GM23338 (cell line): Measurements from ENCODE around the gene LRMDA. TPM values are rescaled to one million over a fixed set of nuclear protein-coding genes. Genes with fewer than 3 reads are reported as not detected.

Source experiments
- ATAC-seq: fragments of 200-7000 bp; cut with Tn5 transposase; 3 replicates; pipeline ENCODE4 v1.9.1; 2020
- DNase-seq: peaks from one replicate; pipeline ENCODE4 v3.0.0-alpha.2; 2015; ENCODE audit warnings: low spot score
- H2AFZ ChIP-seq: fragments of 200-600 bp; sonication (generic); 2 replicates; pipeline ENCODE4 v1.8.0; 2016; ENCODE audit warnings: antibody characterized with exemption, mild to moderate bottlenecking, moderate library complexity
- H3F3A ChIP-seq: fragments of 200-600 bp; sonication (generic); replicated peaks from 2 replicates; pipeline ENCODE4 v1.8.0; 2017; ENCODE audit warnings: antibody characterized with exemption, mixed run types, low read depth
- H3K27ac ChIP-seq: fragments of 200-600 bp; sonication (generic); 2 replicates; pipeline ENCODE4 v1.6.1; 2016; ENCODE audit warnings: low read depth
- H3K27me3 ChIP-seq: fragments of 200-600 bp; sonication (generic); 2 replicates; pipeline ENCODE4 v1.8.0; 2016; ENCODE audit warnings: mild to moderate bottlenecking, mixed run types, moderate library complexity; ENCODE audit not compliant: insufficient read depth
- H3K36me3 ChIP-seq: fragments of 200-600 bp; sonication (generic); 2 replicates; pipeline ENCODE4 v1.8.0; 2016; ENCODE audit warnings: mild to moderate bottlenecking; ENCODE audit not compliant: insufficient read depth
- H3K4me1 ChIP-seq: fragments of 200-600 bp; sonication (generic); 2 replicates; pipeline ENCODE4 v1.8.0; 2016; ENCODE audit warnings: mild to moderate bottlenecking, moderate library complexity; ENCODE audit not compliant: insufficient read depth
- H3K4me2 ChIP-seq: fragments of 200-600 bp; sonication (generic); 2 replicates; pipeline ENCODE4 v1.7.1; 2017; ENCODE audit warnings: mixed run types
- H3K4me3 ChIP-seq: fragments of 200-600 bp; sonication (generic); 2 replicates; pipeline ENCODE4 v1.6.1; 2016; ENCODE audit warnings: mixed run types
- H3K79me2 ChIP-seq: fragments of 200-600 bp; sonication (generic); replicated peaks from 2 replicates; pipeline ENCODE4 v1.8.0; 2017; ENCODE audit warnings: mild to moderate bottlenecking; ENCODE audit not compliant: insufficient read depth
- H3K9me2 ChIP-seq: fragments of 200-600 bp; sonication (generic); 2 replicates; pipeline ENCODE4 v1.8.0; 2017; ENCODE audit not compliant: insufficient read depth
- H4K20me1 ChIP-seq: fragments of 200-600 bp; sonication (generic); replicated peaks from 2 replicates; pipeline ENCODE4 v1.8.0; 2017; ENCODE audit warnings: mild to moderate bottlenecking; ENCODE audit not compliant: insufficient read depth
- H3K27ac Mint-ChIP-seq: 2 replicates; pipeline ENCODE4 v1.8.0; 2020; ENCODE audit warnings: inconsistent platforms, mild to moderate bottlenecking, moderate library complexity, mixed read lengths
- H3K27me3 Mint-ChIP-seq: 3 replicates; pipeline ENCODE4 v1.8.0; 2022; ENCODE audit warnings: low read depth, mild to moderate bottlenecking, moderate library complexity, mixed read lengths, inconsistent platforms; ENCODE audit not compliant: insufficient read depth, poor library complexity
- H3K36me3 Mint-ChIP-seq: 3 replicates; pipeline ENCODE4 v1.8.0; 2021; ENCODE audit warnings: low read depth, mild to moderate bottlenecking, inconsistent platforms, moderate library complexity, mixed read lengths
- H3K4me1 Mint-ChIP-seq: 3 replicates; pipeline ENCODE4 v1.8.0; 2020; ENCODE audit warnings: mild to moderate bottlenecking, inconsistent platforms, mixed read lengths
- H3K4me3 Mint-ChIP-seq: 3 replicates; pipeline ENCODE4 v1.8.0; 2021; ENCODE audit warnings: moderate library complexity, mild to moderate bottlenecking, inconsistent platforms, mixed read lengths
- H3K9me3 Mint-ChIP-seq: 3 replicates; pipeline ENCODE4 v1.8.0; 2020; ENCODE audit warnings: moderate library complexity, mild to moderate bottlenecking, inconsistent platforms, mixed read lengths
- CREB1 ChIP-seq: fragments of 250-450 bp; sonication (Bioruptor Pico); IDR thresholded peaks from 2 replicates; pipeline ENCODE4 v1.5.0; 2020; ENCODE audit warnings: low read depth, mild to moderate bottlenecking, moderate library complexity
- EZH2 ChIP-seq: fragments of 200-600 bp; sonication (generic); IDR thresholded peaks from one replicate; pipeline ENCODE4 v1.8.0; 2017; ENCODE audit warnings: antibody characterized with exemption, mild to moderate bottlenecking, low read depth; ENCODE audit not compliant: unreplicated experiment
- EZH2phosphoT487 ChIP-seq: fragments of 200-600 bp; sonication (generic); IDR thresholded peaks from one replicate; pipeline ENCODE4 v1.8.1; 2018; ENCODE audit warnings: antibody characterized with exemption; ENCODE audit not compliant: unreplicated experiment
- JUNB ChIP-seq: IDR thresholded peaks from one replicate; pipeline ENCODE4 v1.6.1; 2016; ENCODE audit warnings: antibody characterized with exemption; ENCODE audit not compliant: unreplicated experiment
- NANOG ChIP-seq: IDR thresholded peaks from 2 replicates; pipeline ENCODE4 v1.6.1; 2016; ENCODE audit warnings: antibody characterized with exemption, borderline replicate concordance
- ZNF331 ChIP-seq: fragments of 250-450 bp; sonication (Bioruptor Pico); IDR thresholded peaks from 2 replicates; pipeline ENCODE4 v1.5.0; 2020; ENCODE audit warnings: low read depth, mild to moderate bottlenecking, moderate library complexity
- polyA plus RNA-seq: library from polyadenylated mRNA; unstranded; fragments of >200 nt; fragmentation: Nextera tagmentation; extraction: Ambion mirVana; gene quantifications from 2 replicates; pipeline ENCODE4 v1.2.1, GENCODE V29; 2016
- total RNA-seq: library from RNA; depleted of rRNA; stranded (reverse); fragments of >200 nt; shearing (Covaris generic); gene quantifications from 2 replicates; pipeline ENCODE4 v1.2.3, GENCODE V29; 2014
- TF ChIP-seq, protein P1 (sequence below), 2 experiments: fragments of 200-600 bp in 1 of 2; sonication (generic) in 1 of 2; conservative IDR thresholded peaks; 2 replicates each; pipeline versions ENCODE4 v1.5.1 to v1.6.1; 2016 to 2017; ENCODE audit warnings: antibody characterized with exemption in 2 of 2, low read depth in 2 of 2, mild to moderate bottlenecking in 2 of 2, moderate library complexity in 1 of 2
- TF ChIP-seq, protein P2 (sequence below): fragments of 250-450 bp; sonication (Bioruptor Pico); IDR thresholded peaks from 2 replicates; pipeline ENCODE4 v1.5.0; 2020; ENCODE audit warnings: mild to moderate bottlenecking, moderate library complexity
- TF ChIP-seq, protein P3 (sequence below): IDR thresholded peaks from one replicate; pipeline ENCODE4 v1.6.1; 2018; ENCODE audit warnings: antibody characterized with exemption; ENCODE audit not compliant: unreplicated experiment

The LRMDA gene
- total and polyA plus RNA-seq, 2 experiments from 2014 or later, result 0.90 to 1.8 TPM

DNA sequence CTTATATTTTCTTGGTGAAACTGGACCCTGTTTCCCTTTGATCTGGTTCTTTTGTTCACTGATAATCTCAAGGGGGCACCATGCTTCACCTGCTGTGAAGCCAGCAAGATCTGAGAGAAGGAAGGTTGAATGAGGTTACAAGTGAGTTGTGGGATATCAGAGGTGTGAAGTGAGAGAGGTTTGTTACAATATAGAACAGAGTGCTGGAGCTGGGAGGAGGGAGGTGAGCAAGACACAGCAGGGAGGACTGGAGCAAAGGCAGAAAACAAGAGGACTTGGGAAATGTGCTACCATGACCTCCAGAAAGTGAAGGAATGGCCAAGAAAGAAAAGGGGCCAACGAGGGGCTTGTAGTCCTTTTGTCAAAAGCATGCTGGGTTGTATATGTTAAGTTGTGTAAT lies 156.6 kb downstream of the LRMDA start:
- H3K4me3 Mint-ChIP-seq, result no peak overlapping the region
- H3K79me2 ChIP-seq, result no peaks in the 10 kb centered on the region
- DNase-seq, result no peak
- H3F3A ChIP-seq, result no peaks in the 10 kb centered on the region
- H3K4me2 ChIP-seq, result no peak overlapping the region
- H3K27ac ChIP-seq, result no peak overlapping the region
- H3K4me1 Mint-ChIP-seq, result no peaks in the 10 kb centered on the region; the same call in 2 of the 3 replicates
- no peaks in the 10 kb centered on the region for H3K9me2 ChIP-seq
- H3K9me3 Mint-ChIP-seq, result peaks cover 14% of the 10 kb centered on the region
- ATAC-seq, result no peak
- H3K4me3 ChIP-seq, result no peak overlapping the region
- H3K27ac Mint-ChIP-seq, result no peak overlapping the region
- no peaks in the 10 kb centered on the region for H3K4me1 ChIP-seq
- peaks cover 9% of the 10 kb centered on the region for H3K36me3 Mint-ChIP-seq
- no peak overlapping the region for H2AFZ ChIP-seq
- TF ChIP-seq, protein P1, sequence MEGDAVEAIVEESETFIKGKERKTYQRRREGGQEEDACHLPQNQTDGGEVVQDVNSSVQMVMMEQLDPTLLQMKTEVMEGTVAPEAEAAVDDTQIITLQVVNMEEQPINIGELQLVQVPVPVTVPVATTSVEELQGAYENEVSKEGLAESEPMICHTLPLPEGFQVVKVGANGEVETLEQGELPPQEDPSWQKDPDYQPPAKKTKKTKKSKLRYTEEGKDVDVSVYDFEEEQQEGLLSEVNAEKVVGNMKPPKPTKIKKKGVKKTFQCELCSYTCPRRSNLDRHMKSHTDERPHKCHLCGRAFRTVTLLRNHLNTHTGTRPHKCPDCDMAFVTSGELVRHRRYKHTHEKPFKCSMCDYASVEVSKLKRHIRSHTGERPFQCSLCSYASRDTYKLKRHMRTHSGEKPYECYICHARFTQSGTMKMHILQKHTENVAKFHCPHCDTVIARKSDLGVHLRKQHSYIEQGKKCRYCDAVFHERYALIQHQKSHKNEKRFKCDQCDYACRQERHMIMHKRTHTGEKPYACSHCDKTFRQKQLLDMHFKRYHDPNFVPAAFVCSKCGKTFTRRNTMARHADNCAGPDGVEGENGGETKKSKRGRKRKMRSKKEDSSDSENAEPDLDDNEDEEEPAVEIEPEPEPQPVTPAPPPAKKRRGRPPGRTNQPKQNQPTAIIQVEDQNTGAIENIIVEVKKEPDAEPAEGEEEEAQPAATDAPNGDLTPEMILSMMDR (conservative IDR thresholded peaks at IDR 0.05; ENCODE audit: low read depth in 2 of 2), result no peak
- TF ChIP-seq EZH2phosphoT487 (no peak), NANOG (no peak), EZH2 (no peak), JUNB (no peak), CREB1 (CRISPR knock-in tag) (no peak), ZNF331 (CRISPR knock-in tag) (no peak)
- TF ChIP-seq, protein P2, sequence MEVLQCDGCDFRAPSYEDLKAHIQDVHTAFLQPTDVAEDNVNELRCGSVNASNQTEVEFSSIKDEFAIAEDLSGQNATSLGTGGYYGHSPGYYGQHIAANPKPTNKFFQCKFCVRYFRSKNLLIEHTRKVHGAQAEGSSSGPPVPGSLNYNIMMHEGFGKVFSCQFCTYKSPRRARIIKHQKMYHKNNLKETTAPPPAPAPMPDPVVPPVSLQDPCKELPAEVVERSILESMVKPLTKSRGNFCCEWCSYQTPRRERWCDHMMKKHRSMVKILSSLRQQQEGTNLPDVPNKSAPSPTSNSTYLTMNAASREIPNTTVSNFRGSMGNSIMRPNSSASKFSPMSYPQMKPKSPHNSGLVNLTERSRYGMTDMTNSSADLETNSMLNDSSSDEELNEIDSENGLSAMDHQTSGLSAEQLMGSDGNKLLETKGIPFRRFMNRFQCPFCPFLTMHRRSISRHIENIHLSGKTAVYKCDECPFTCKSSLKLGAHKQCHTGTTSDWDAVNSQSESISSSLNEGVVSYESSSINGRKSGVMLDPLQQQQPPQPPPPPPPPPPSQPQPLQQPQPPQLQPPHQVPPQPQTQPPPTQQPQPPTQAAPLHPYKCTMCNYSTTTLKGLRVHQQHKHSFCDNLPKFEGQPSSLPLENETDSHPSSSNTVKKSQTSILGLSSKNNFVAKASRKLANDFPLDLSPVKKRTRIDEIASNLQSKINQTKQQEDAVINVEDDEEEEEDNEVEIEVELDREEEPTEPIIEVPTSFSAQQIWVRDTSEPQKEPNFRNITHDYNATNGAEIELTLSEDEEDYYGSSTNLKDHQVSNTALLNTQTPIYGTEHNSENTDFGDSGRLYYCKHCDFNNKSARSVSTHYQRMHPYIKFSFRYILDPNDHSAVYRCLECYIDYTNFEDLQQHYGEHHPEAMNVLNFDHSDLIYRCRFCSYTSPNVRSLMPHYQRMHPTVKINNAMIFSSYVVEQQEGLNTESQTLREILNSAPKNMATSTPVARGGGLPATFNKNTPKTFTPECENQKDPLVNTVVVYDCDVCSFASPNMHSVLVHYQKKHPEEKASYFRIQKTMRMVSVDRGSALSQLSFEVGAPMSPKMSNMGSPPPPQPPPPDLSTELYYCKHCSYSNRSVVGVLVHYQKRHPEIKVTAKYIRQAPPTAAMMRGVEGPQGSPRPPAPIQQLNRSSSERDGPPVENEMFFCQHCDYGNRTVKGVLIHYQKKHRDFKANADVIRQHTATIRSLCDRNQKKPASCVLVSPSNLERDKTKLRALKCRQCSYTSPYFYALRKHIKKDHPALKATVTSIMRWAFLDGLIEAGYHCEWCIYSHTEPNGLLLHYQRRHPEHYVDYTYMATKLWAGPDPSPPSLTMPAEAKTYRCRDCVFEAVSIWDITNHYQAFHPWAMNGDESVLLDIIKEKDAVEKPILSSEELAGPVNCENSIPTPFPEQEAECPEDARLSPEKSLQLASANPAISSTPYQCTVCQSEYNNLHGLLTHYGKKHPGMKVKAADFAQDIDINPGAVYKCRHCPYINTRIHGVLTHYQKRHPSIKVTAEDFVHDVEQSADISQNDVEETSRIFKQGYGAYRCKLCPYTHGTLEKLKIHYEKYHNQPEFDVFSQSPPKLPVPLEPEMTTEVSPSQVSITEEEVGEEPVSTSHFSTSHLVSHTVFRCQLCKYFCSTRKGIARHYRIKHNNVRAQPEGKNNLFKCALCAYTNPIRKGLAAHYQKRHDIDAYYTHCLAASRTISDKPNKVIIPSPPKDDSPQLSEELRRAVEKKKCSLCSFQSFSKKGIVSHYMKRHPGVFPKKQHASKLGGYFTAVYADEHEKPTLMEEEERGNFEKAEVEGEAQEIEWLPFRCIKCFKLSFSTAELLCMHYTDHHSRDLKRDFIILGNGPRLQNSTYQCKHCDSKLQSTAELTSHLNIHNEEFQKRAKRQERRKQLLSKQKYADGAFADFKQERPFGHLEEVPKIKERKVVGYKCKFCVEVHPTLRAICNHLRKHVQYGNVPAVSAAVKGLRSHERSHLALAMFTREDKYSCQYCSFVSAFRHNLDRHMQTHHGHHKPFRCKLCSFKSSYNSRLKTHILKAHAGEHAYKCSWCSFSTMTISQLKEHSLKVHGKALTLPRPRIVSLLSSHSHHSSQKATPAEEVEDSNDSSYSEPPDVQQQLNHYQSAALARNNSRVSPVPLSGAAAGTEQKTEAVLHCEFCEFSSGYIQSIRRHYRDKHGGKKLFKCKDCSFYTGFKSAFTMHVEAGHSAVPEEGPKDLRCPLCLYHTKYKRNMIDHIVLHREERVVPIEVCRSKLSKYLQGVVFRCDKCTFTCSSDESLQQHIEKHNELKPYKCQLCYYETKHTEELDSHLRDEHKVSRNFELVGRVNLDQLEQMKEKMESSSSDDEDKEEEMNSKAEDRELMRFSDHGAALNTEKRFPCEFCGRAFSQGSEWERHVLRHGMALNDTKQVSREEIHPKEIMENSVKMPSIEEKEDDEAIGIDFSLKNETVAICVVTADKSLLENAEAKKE (CRISPR knock-in tag), result no peak
- TF ChIP-seq, protein P3, sequence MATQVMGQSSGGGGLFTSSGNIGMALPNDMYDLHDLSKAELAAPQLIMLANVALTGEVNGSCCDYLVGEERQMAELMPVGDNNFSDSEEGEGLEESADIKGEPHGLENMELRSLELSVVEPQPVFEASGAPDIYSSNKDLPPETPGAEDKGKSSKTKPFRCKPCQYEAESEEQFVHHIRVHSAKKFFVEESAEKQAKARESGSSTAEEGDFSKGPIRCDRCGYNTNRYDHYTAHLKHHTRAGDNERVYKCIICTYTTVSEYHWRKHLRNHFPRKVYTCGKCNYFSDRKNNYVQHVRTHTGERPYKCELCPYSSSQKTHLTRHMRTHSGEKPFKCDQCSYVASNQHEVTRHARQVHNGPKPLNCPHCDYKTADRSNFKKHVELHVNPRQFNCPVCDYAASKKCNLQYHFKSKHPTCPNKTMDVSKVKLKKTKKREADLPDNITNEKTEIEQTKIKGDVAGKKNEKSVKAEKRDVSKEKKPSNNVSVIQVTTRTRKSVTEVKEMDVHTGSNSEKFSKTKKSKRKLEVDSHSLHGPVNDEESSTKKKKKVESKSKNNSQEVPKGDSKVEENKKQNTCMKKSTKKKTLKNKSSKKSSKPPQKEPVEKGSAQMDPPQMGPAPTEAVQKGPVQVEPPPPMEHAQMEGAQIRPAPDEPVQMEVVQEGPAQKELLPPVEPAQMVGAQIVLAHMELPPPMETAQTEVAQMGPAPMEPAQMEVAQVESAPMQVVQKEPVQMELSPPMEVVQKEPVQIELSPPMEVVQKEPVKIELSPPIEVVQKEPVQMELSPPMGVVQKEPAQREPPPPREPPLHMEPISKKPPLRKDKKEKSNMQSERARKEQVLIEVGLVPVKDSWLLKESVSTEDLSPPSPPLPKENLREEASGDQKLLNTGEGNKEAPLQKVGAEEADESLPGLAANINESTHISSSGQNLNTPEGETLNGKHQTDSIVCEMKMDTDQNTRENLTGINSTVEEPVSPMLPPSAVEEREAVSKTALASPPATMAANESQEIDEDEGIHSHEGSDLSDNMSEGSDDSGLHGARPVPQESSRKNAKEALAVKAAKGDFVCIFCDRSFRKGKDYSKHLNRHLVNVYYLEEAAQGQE, result no peak
- no peaks in the 10 kb centered on the region for H3K27me3 ChIP-seq
- H3K36me3 ChIP-seq, result peaks cover 1% of the 10 kb centered on the region; the same call in 1 of the 2 replicates
- no peaks in the 10 kb centered on the region for H4K20me1 ChIP-seq
- H3K27me3 Mint-ChIP-seq, result peaks cover 4% of the 10 kb centered on the region
